ENCODE data around the gene FGF14.

Gene FGF14

GRCh38 chr13:101944521-101944920 is 457.3 kb downstream of the FGF14 start:
- in situ Hi-C loops (cut with HindIII; ENCODE audit: low sequenced_read_pairs): no loop called here

- in situ Hi-C loops (cut with HindIII; ENCODE audit: low sequenced_read_pairs): no loop called here
These were observed 459.2 kb downstream of the FGF14 start for GRCh38 chr13:101942535-101943157.

GRCh38 chr13:101942038-101942437 is 459.8 kb downstream of the FGF14 start:
- in situ Hi-C loops (cut with HindIII; ENCODE audit: low sequenced_read_pairs): no loop called here

GRCh38 chr13:101941095-101941783 is 460.6 kb downstream of the FGF14 start:
- in situ Hi-C loops (cut with HindIII; ENCODE audit: low sequenced_read_pairs): no loop called here

- in situ Hi-C loops (cut with HindIII; ENCODE audit: low sequenced_read_pairs): no loop called here
These were observed 462.5 kb downstream of the FGF14 start for GRCh38 chr13:101939370-101939769.

- in situ Hi-C loops (cut with HindIII; ENCODE audit: low sequenced_read_pairs): no loop called here
These were observed 466.0 kb downstream of the FGF14 start for GRCh38 chr13:101935828-101936227.

GRCh38 chr13:101931186-101931585 is 470.7 kb downstream of the FGF14 start:
- in situ Hi-C loops (cut with HindIII; ENCODE audit: low sequenced_read_pairs): no loop called here

- in situ Hi-C loops (cut with HindIII; ENCODE audit: low sequenced_read_pairs): no loop called here
These were observed 471.5 kb downstream of the FGF14 start for GRCh38 chr13:101930331-101930730.

GRCh38 chr13:101925731-101926130 is 476.1 kb downstream of the FGF14 start:
- in situ Hi-C loops (cut with HindIII; ENCODE audit: low sequenced_read_pairs): no loop called here

- in situ Hi-C loops (cut with HindIII; ENCODE audit: low sequenced_read_pairs): no loop called here
These were observed 482.2 kb downstream of the FGF14 start for GRCh38 chr13:101919541-101920181.

- in situ Hi-C loops (cut with HindIII; ENCODE audit: low sequenced_read_pairs): no loop called here
These were observed 483.8 kb downstream of the FGF14 start for GRCh38 chr13:101917833-101918661.

GRCh38 chr13:101917475-101917810 is 484.4 kb downstream of the FGF14 start:
- in situ Hi-C loops (cut with HindIII; ENCODE audit: low sequenced_read_pairs): no loop called here

GRCh38 chr13:101916775-101917474 is 484.9 kb downstream of the FGF14 start:
- in situ Hi-C loops (cut with HindIII; ENCODE audit: low sequenced_read_pairs): no loop called here

GRCh38 chr13:101916108-101916774 is 485.6 kb downstream of the FGF14 start:
- in situ Hi-C loops (cut with HindIII; ENCODE audit: low sequenced_read_pairs): no loop called here

- in situ Hi-C loops (cut with HindIII; ENCODE audit: low sequenced_read_pairs): no loop called here
These were observed 486.1 kb downstream of the FGF14 start for GRCh38 chr13:101915755-101916107.

GRCh38 chr13:101915331-101915730 is 486.5 kb downstream of the FGF14 start:
- in situ Hi-C loops (cut with HindIII; ENCODE audit: low sequenced_read_pairs): no loop called here

- in situ Hi-C loops (cut with HindIII; ENCODE audit: low sequenced_read_pairs): no loop called here
These were observed 490.1 kb downstream of the FGF14 start for GRCh38 chr13:101911752-101912151.

GRCh38 chr13:101903890-101904289 is 498.0 kb downstream of the FGF14 start:
- in situ Hi-C loops (cut with HindIII; ENCODE audit: low sequenced_read_pairs): no loop called here

GRCh38 chr13:101898676-101899075 is 503.2 kb downstream of the FGF14 start:
- in situ Hi-C loops (cut with HindIII; ENCODE audit: low sequenced_read_pairs): no loop called here

GRCh38 chr13:101896541-101896940 is 505.3 kb downstream of the FGF14 start:
- in situ Hi-C loops (cut with HindIII; ENCODE audit: low sequenced_read_pairs): no loop called here

Measured in endothelial cell of hepatic sinusoid (primary cell).